CD4-positive, alpha-beta T cell (primary cell): Measurements from ENCODE around the gene CTSC. TPM values are rescaled to one million over a fixed set of nuclear protein-coding genes. Genes with fewer than 3 reads are reported as not detected.
A peak's percentile ranks its signal among the peaks of the same experiment; 100 is the strongest.

Source experiments
- ATAC-seq: fragments of 200-7000 bp; cut with Tn5 transposase; one replicate; pipeline ENCODE4 v1.10.0; 2022; ENCODE audit warnings: mild to moderate bottlenecking; ENCODE audit not compliant: poor library complexity
- CTCF ChIA-PET: fragments of 350-600 bp; sonication (Branson Sonifier 250); formaldehyde crosslinking; loops from one replicate; lab custom pipeline; 2021; ENCODE audit warnings: antibody characterized with exemption, inconsistent platforms; lab: Charles Lee
- POLR2A ChIA-PET: fragments of 350-600 bp; sonication (Branson Sonifier 250); formaldehyde crosslinking; loops from one replicate; lab custom pipeline; 2021; ENCODE audit warnings: antibody characterized with exemption, inconsistent platforms; lab: Charles Lee
- DNase-seq, 14 experiments: peaks; one replicate each; pipeline ENCODE4 v3.0.0-alpha.2; 2013 to 2020; ENCODE audit warnings: mixed read lengths in 2 of 14
- H3K27ac ChIP-seq, 2 donors: one replicate each; pipeline versions ENCODE4 v1.5.1 to v1.7.0; 2013; ENCODE audit warnings: low read length in 2 of 2, low read depth in 1 of 2, mild to moderate bottlenecking in 1 of 2
- H3K27me3 ChIP-seq, 2 experiments: 1 replicate in 1 of 2; 2 replicates in 1 of 2; pipeline versions ENCODE4 v1.6.1 to v1.7.0; 2013; ENCODE audit warnings: low read length in 2 of 2, control low read depth in 1 of 2, mild to moderate bottlenecking in 1 of 2, moderate library complexity in 1 of 2; ENCODE audit not compliant: insufficient read depth in 2 of 2, control insufficient read depth in 1 of 2
- H3K36me3 ChIP-seq: one replicate; pipeline ENCODE4 v1.6.1; 2013; ENCODE audit warnings: low read length, control low read depth; ENCODE audit not compliant: insufficient read depth
- H3K4me1 ChIP-seq: one replicate; pipeline ENCODE4 v1.6.1; 2013; ENCODE audit warnings: low read length, control low read depth; ENCODE audit not compliant: insufficient read depth
- H3K4me3 ChIP-seq: one replicate; pipeline ENCODE4 v1.5.1; 2013; ENCODE audit warnings: mild to moderate bottlenecking, low read length, moderate library complexity
- H3K9me3 ChIP-seq, 2 experiments: 1 replicate in 1 of 2; 2 replicates in 1 of 2; pipeline versions ENCODE4 v1.6.1 to v1.7.0; 2013; ENCODE audit warnings: low read length in 2 of 2, mild to moderate bottlenecking in 2 of 2, control low read depth in 1 of 2, moderate library complexity in 1 of 2; ENCODE audit not compliant: control insufficient read depth in 1 of 2, insufficient read depth in 1 of 2
- H3K27ac Mint-ChIP-seq: one replicate; pipeline ENCODE4 v1.8.0; 2020; ENCODE audit warnings: mixed read lengths
- H3K27me3 Mint-ChIP-seq: one replicate; pipeline ENCODE4 v1.8.0; 2021; ENCODE audit warnings: mixed read lengths
- H3K36me3 Mint-ChIP-seq: one replicate; pipeline ENCODE4 v1.8.0; 2021; ENCODE audit warnings: low read depth, mixed read lengths
- H3K4me1 Mint-ChIP-seq: one replicate; pipeline ENCODE4 v1.8.0; 2021; ENCODE audit warnings: low read depth, mixed read lengths
- H3K4me3 Mint-ChIP-seq: one replicate; pipeline ENCODE4 v1.8.0; 2020; ENCODE audit warnings: mild to moderate bottlenecking, mixed read lengths
- H3K9me3 Mint-ChIP-seq: one replicate; pipeline ENCODE4 v1.8.0; 2020; ENCODE audit warnings: mixed read lengths
- intact Hi-C, 2 experiments: fragments of 100-400 bp; cut with DNase I in 1 of 2; cut with micrococcal nuclease in 1 of 2; formaldehyde crosslinking; loops; one replicate each; pipeline versions ENCODE4 v1.15.1 to v1.9.0; 2023 to 2025; cut with DNase I, micrococcal nuclease
- total RNA-seq, 174 experiments: library from RNA in 2 of 174; stranded (reverse) in 2 of 174; gene quantifications; one replicate each; pipeline ENCODE4 v1.2.3 and lab custom pipeline; 2021 to 2026
- TF ChIP-seq, protein P1 (sequence below): fragments of 200-600 bp; IDR thresholded peaks from one replicate; pipeline ENCODE4 v1.8.0; 2022; ENCODE audit warnings: antibody characterized with exemption, mild to moderate bottlenecking

Gene CTSC
- total RNA-seq, 2 experiments from 2014 or later: 28.5 to 32.6 TPM

DNA sequence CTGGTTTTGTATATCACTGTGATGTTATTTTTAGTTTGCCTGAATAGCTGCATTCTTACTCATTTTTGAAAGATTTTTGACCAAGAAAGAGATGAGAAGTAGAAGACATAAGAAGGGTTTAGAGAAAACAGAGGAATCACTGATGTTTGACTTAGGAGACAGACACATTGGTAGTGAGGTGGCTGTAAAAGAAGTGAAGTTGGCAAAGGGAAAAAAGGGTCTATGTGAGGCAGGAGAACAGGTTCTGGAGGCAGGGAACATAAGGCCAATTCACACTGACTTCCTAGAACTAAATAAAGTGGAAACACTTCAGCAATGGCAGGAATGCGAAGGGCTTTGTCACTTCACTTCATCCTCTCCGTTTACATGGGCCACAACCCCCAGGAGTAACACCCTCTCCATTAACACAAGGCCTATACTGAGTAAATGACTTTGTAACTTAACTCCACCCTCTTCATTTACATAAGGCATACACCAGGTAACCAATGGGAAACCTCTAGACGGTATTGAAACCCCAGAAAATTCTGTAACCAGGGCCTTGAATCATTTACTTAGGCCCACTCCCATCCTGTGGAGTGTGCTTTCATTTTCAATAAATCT, 36.5 kb downstream of the CTSC start:
- POLR2A ChIA-PET: interaction anchor here (1.7 kb wide), 1 partner anchor 37 kb away, joined by 3 read pairs; the partner anchor contains the start of gene CTSC
- H3K4me3 ChIP-seq: peak overlapping the region; percentile 13
- Mint-ChIP-seq H3K9me3 (no peaks in the 10 kb centered on the region), H3K4me1 (peaks cover 39% of the 10 kb centered on the region), H3K27me3 (no peaks in the 10 kb centered on the region), H3K4me3 (no peak overlapping the region), H3K36me3 (peaks cover 98% of the 10 kb centered on the region), H3K27ac (peak overlapping the region; percentile 57)
- no peaks in the 10 kb centered on the region for H3K9me3 ChIP-seq
- ATAC-seq (peak; percentile 68), DNase-seq (peak in 3 of 14 experiments; percentile 20 to 56 (median 35))
- H3K27ac ChIP-seq: peak overlapping the region in 1 of 2 donors; percentile 38
- H3K4me1 ChIP-seq: peaks cover 8% of the 10 kb centered on the region
- peaks cover 63% of the 10 kb centered on the region for H3K36me3 ChIP-seq
- H3K27me3 ChIP-seq: no peaks in the 10 kb centered on the region
- TF ChIP-seq, protein P1, sequence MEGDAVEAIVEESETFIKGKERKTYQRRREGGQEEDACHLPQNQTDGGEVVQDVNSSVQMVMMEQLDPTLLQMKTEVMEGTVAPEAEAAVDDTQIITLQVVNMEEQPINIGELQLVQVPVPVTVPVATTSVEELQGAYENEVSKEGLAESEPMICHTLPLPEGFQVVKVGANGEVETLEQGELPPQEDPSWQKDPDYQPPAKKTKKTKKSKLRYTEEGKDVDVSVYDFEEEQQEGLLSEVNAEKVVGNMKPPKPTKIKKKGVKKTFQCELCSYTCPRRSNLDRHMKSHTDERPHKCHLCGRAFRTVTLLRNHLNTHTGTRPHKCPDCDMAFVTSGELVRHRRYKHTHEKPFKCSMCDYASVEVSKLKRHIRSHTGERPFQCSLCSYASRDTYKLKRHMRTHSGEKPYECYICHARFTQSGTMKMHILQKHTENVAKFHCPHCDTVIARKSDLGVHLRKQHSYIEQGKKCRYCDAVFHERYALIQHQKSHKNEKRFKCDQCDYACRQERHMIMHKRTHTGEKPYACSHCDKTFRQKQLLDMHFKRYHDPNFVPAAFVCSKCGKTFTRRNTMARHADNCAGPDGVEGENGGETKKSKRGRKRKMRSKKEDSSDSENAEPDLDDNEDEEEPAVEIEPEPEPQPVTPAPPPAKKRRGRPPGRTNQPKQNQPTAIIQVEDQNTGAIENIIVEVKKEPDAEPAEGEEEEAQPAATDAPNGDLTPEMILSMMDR: no peak
- CTCF ChIA-PET: no interaction called here
- intact Hi-C loops: loop anchor here in 1 of 2 experiments (10.0 kb wide), 1 partner anchor 54 kb away; no protein-coding TSS in a partner anchor

- Mint-ChIP-seq H3K9me3 (no peaks in the 10 kb centered on the region), H3K4me1 (peaks cover 19% of the 10 kb centered on the region), H3K36me3 (peaks cover 97% of the 10 kb centered on the region), H3K4me3 (no peak overlapping the region), H3K27ac (no peak overlapping the region), H3K27me3 (no peaks in the 10 kb centered on the region)
- Histone ChIP-seq H3K4me3 (no peak overlapping the region), H3K27me3 (no peaks in the 10 kb centered on the region), H3K36me3 (peaks cover 58% of the 10 kb centered on the region), H3K27ac (no peak overlapping the region), H3K9me3 (no peaks in the 10 kb centered on the region), H3K4me1 (no peaks in the 10 kb centered on the region)
- CTCF ChIA-PET: interaction anchor here (1.7 kb wide), 1 partner anchor 13 kb away, joined by 3 read pairs; no protein-coding TSS in a partner anchor
- TF ChIP-seq, protein P1: no peak
- DNase-seq (no peak), ATAC-seq (no peak)
- intact Hi-C loops: no loop called here
- POLR2A ChIA-PET: no interaction called here
Measured at GRCh38 chr11:88297863-88298262, 39.7 kb downstream of the CTSC start.

DNA sequence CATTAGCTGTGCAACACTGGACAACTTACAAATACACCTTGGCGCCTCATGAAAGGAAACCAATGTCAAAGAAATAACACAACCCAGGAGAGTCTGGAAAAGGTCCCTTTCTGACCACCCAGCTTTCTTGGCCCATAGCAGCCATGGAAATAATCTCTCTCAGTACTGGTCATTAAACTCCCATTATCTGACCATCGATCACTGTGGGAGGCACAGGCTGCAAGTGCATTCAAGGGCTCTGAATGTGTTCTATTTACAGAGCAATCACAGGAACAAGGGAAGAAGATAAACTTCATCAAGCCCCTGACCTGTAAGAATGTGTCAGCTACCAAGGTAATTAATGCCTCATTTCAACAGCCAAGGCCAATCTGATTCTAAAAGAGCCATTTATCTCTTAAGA, 40.1 kb downstream of the CTSC start:
- H3K9me3 ChIP-seq: no peaks in the 10 kb centered on the region
- POLR2A ChIA-PET: no interaction called here
- H3K4me3 Mint-ChIP-seq: no peak overlapping the region

More for the DNA sequence above, 40.1 kb downstream of the CTSC start:
- no peak overlapping the region for H3K27ac Mint-ChIP-seq
- Histone ChIP-seq H3K4me3 (no peak overlapping the region), H3K36me3 (peaks cover 61% of the 10 kb centered on the region), H3K27ac (no peak overlapping the region), H3K27me3 (no peaks in the 10 kb centered on the region), H3K4me1 (no peaks in the 10 kb centered on the region)
- H3K27me3 Mint-ChIP-seq: no peaks in the 10 kb centered on the region
- DNase-seq (no peak), ATAC-seq (no peak)
- H3K36me3 Mint-ChIP-seq: peaks cover 97% of the 10 kb centered on the region
- intact Hi-C loops: no loop called here
- TF ChIP-seq, protein P1: no peak
- CTCF ChIA-PET: interaction anchor here (1.7 kb wide), 1 partner anchor 13 kb away, joined by 3 read pairs; no protein-coding TSS in a partner anchor
- H3K9me3 Mint-ChIP-seq: no peaks in the 10 kb centered on the region
- peaks cover 15% of the 10 kb centered on the region for H3K4me1 Mint-ChIP-seq
